ENCODE results near the gene ATRN. TPM values are rescaled to one million over a fixed set of nuclear protein-coding genes. Genes with fewer than 3 reads are reported as not detected.

The ATRN gene
- total and polyA plus RNA-seq, 2 donors (not counting 1 experiment from before 2014, with no cell fraction given): 5.8 to 19.5 TPM

DNA sequence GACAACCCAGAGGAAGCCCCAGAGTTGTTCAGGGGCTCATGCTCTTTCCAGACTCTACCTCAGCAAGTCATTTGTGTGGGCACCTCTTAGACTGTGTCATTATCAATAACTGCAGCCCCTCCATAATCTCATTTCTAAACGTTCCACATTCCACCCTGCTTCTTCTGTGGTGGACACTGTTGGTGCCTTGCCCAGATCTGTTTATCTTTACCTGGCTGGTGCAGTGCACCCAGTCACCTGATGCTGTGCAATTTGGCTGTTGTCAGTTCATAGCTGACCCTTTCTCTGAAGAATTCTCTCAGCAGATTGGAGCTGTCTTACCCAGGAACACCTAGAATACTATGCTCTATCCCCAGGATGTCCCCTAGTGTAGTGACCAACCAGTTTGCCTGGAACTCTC is 80.0 kb downstream of the ATRN start:
- ATAC-seq (ENCODE audit: low read depth): no peak
- no peaks in the 10 kb centered on the region for H4K20me1 ChIP-seq (ENCODE audit: control insufficient read depth, insufficient read depth, low read length, poor library complexity, severe bottlenecking)
- Mint-ChIP-seq H3K9me3 (ENCODE audit: insufficient read depth) (no peaks in the 10 kb centered on the region), H3K4me1 (no peaks in the 10 kb centered on the region), H3K27me3 (no peaks in the 10 kb centered on the region), H3K27ac (no peak overlapping the region), H3K4me3 (no peak overlapping the region)
- intact Hi-C loops (cut with micrococcal nuclease): no loop called here
- POLR2A ChIA-PET: no interaction called here
- WGBS (ENCODE audit: insufficient coverage): 86% methylated on average over 1 of the region's 1 CpG
- peaks cover 0 to 33% of the 10 kb centered on the region in 2 experiments for H3K36me3 ChIP-seq (replicated peaks in 1 of 2; ENCODE audit: control extremely low read depth in 1 of 2, control insufficient read depth in 1 of 2, extremely low read depth in 1 of 2, insufficient read depth in 2 of 2, low read length in 1 of 2)
- no peaks in the 10 kb centered on the region for H3K4me1 ChIP-seq (ENCODE audit: control insufficient read depth in 2 of 2, insufficient read depth in 2 of 2, low read length in 2 of 2)
- H3K4me3 ChIP-seq (ENCODE audit: control extremely low read depth in 1 of 5, extremely low read depth in 1 of 5, insufficient read depth in 1 of 5, low read depth in 2 of 5, low read length in 4 of 5): no peak overlapping the region
- H3K27ac ChIP-seq (ENCODE audit: low read length in 2 of 2): no peak overlapping the region
- no peaks in the 10 kb centered on the region for H3K27me3 ChIP-seq (replicated peaks in 1 of 4; ENCODE audit: control extremely low read depth in 1 of 4, control insufficient read depth in 3 of 4, insufficient read depth in 4 of 4, low read length in 3 of 4)
- no peaks in the 10 kb centered on the region for H3K79me2 ChIP-seq (ENCODE audit: control insufficient read depth, insufficient read depth, low read length)
- no peak overlapping the region for H3K4me2 ChIP-seq (replicated peaks; ENCODE audit: low read depth, low read length, poor library complexity, severe bottlenecking)
- no peaks in the 10 kb centered on the region for H3K9me3 ChIP-seq (ENCODE audit: control extremely low read depth in 1 of 3, control insufficient read depth in 2 of 3, insufficient read depth in 1 of 3, low read length in 2 of 3)
- no peak overlapping the region for H3K9ac ChIP-seq (ENCODE audit: low read length)
- CTCF ChIA-PET: interaction anchor here (3.1 kb wide), 1 partner anchor 13 kb away, joined by 7 read pairs; no protein-coding TSS in a partner anchor
- TF ChIP-seq, protein P1, sequence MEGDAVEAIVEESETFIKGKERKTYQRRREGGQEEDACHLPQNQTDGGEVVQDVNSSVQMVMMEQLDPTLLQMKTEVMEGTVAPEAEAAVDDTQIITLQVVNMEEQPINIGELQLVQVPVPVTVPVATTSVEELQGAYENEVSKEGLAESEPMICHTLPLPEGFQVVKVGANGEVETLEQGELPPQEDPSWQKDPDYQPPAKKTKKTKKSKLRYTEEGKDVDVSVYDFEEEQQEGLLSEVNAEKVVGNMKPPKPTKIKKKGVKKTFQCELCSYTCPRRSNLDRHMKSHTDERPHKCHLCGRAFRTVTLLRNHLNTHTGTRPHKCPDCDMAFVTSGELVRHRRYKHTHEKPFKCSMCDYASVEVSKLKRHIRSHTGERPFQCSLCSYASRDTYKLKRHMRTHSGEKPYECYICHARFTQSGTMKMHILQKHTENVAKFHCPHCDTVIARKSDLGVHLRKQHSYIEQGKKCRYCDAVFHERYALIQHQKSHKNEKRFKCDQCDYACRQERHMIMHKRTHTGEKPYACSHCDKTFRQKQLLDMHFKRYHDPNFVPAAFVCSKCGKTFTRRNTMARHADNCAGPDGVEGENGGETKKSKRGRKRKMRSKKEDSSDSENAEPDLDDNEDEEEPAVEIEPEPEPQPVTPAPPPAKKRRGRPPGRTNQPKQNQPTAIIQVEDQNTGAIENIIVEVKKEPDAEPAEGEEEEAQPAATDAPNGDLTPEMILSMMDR (IDR thresholded peaks at IDR 0.05): no peak
- no peak for TF ChIP-seq EZH2 (IDR thresholded peaks at IDR 0.05; ENCODE audit: borderline replicate concordance, insufficient read depth, low read depth, low read length, poor library complexity, severe bottlenecking)
- H2AFZ ChIP-seq (ENCODE audit: insufficient read depth, low read depth, low read length, poor library complexity, severe bottlenecking): no peak overlapping the region
- no peak for DNase-seq

DNA sequence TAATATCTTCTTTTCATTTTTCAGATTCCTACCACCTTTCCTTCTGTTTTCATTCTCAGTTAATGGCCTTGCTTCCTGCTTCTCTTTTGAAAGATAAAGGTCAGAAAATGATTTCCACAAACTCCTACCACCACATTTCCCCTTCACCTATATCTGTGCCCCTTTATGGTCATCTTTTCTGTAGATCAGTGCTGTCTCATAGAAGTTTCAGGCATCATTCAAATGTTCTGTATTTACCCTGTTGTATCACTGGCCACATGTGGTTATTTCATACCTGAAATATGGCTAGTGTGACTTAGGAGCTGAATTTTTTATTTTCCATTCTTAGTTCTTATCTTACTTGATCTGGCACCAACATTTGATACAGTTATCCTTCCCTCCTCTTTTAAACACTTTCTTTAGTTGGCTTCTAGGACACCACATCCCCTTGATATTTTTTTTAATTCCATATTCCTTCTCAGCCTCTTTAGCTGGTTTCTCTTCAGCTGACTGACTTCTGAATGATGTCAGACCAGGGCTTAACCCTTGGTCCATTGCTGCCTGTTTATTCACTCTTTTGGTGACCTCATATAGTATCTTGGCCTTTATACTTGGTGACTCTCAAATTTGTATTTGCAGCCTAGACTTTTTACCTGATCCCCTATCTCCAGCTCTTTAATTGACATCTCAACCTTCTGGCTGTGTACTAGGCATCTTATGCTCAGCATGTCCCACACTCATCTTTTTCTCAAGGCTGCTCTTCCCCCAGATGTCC is 81.0 kb downstream of the ATRN start:
- POLR2A ChIA-PET: no interaction called here
- Mint-ChIP-seq H3K27me3 (no peaks in the 10 kb centered on the region), H3K4me3 (no peak overlapping the region), H3K27ac (no peak overlapping the region), H3K4me1 (no peaks in the 10 kb centered on the region), H3K9me3 (ENCODE audit: insufficient read depth) (no peaks in the 10 kb centered on the region)
- H3K9ac ChIP-seq (ENCODE audit: low read length): no peak overlapping the region
- peaks cover 0 to 28% of the 10 kb centered on the region in 2 experiments for H3K36me3 ChIP-seq (replicated peaks in 1 of 2; ENCODE audit: control extremely low read depth in 1 of 2, control insufficient read depth in 1 of 2, extremely low read depth in 1 of 2, insufficient read depth in 2 of 2, low read length in 1 of 2)
- H4K20me1 ChIP-seq (ENCODE audit: control insufficient read depth, insufficient read depth, low read length, poor library complexity, severe bottlenecking): no peaks in the 10 kb centered on the region
- ATAC-seq (ENCODE audit: low read depth) (no peak), DNase-seq (no peak)
- no peaks in the 10 kb centered on the region for H3K9me3 ChIP-seq (ENCODE audit: control extremely low read depth in 1 of 3, control insufficient read depth in 2 of 3, insufficient read depth in 1 of 3, low read length in 2 of 3)
- no peak overlapping the region for H3K4me3 ChIP-seq (ENCODE audit: control extremely low read depth in 1 of 5, extremely low read depth in 1 of 5, insufficient read depth in 1 of 5, low read depth in 2 of 5, low read length in 4 of 5)
- H3K79me2 ChIP-seq (ENCODE audit: control insufficient read depth, insufficient read depth, low read length): no peaks in the 10 kb centered on the region
- intact Hi-C loops (cut with micrococcal nuclease): no loop called here
- H3K27ac ChIP-seq (ENCODE audit: low read length in 2 of 2): no peak overlapping the region
- CTCF ChIA-PET: interaction anchor here (3.1 kb wide), 1 partner anchor 12 kb away, joined by 7 read pairs; no protein-coding TSS in a partner anchor
- no peak overlapping the region for H2AFZ ChIP-seq (ENCODE audit: insufficient read depth, low read depth, low read length, poor library complexity, severe bottlenecking)
- no peak for TF ChIP-seq EZH2 (IDR thresholded peaks at IDR 0.05; ENCODE audit: borderline replicate concordance, insufficient read depth, low read depth, low read length, poor library complexity, severe bottlenecking)
- TF ChIP-seq, protein P1 (IDR thresholded peaks at IDR 0.05): no peak
- no peak overlapping the region for H3K4me2 ChIP-seq (replicated peaks; ENCODE audit: low read depth, low read length, poor library complexity, severe bottlenecking)
- no peaks in the 10 kb centered on the region for H3K4me1 ChIP-seq (ENCODE audit: control insufficient read depth in 2 of 2, insufficient read depth in 2 of 2, low read length in 2 of 2)
- H3K27me3 ChIP-seq (replicated peaks in 1 of 4; ENCODE audit: control extremely low read depth in 1 of 4, control insufficient read depth in 3 of 4, insufficient read depth in 4 of 4, low read length in 3 of 4): no peaks in the 10 kb centered on the region

Measured in B cell (primary cell).